OCI-LY7 (cell line): Measurements from ENCODE around the gene KMT5B.

Experiments used
- CTCF ChIP-seq: fragments of 200-600 bp; sonication (generic); conservative IDR thresholded peaks from 2 replicates; pipeline ENCODE4 v1.5.1; 2014; ENCODE audit warnings: mild to moderate bottlenecking, antibody characterized with exemption, low read length, moderate library complexity, mixed read lengths
- EZH2phosphoT487 ChIP-seq: fragments of 200-600 bp; sonication (generic); IDR thresholded peaks from 2 replicates; pipeline ENCODE4 v1.6.1; 2018; ENCODE audit warnings: low read depth, borderline replicate concordance, mild to moderate bottlenecking, mixed run types, antibody characterized with exemption, low read length, moderate library complexity, mixed read lengths

GRCh38 chr11:68179847-68180246 lies 33.2 kb downstream of the KMT5B start:
- TF ChIP-seq CTCF: no peak
- TF ChIP-seq EZH2phosphoT487: no peak
